Chondrocyte (in vitro differentiated cells): ENCODE results near the gene RELB. TPM values are rescaled to one million over a fixed set of nuclear protein-coding genes. Genes with fewer than 3 reads are reported as not detected.
A peak's percentile ranks its signal among the peaks of the same experiment; 100 is the strongest.

Source experiments
- DNase-seq: peaks from one replicate; pipeline ENCODE4 v3.0.0; 2021; ENCODE audit warnings: mixed read lengths, low spot score
- H3K27ac Mint-ChIP-seq: one replicate; pipeline ENCODE4 v1.8.0; 2021; ENCODE audit warnings: mild to moderate bottlenecking, moderate library complexity, mixed read lengths; ENCODE audit not compliant: unreplicated experiment
- H3K27me3 Mint-ChIP-seq: 2 replicates; pipeline ENCODE4 v1.8.0; 2021; ENCODE audit warnings: low read depth, mixed read lengths
- H3K36me3 Mint-ChIP-seq: 2 replicates; pipeline ENCODE4 v1.8.0; 2021; ENCODE audit warnings: low read depth, mixed read lengths
- H3K4me1 Mint-ChIP-seq: 2 replicates; pipeline ENCODE4 v1.8.0; 2021; ENCODE audit warnings: low read depth, mild to moderate bottlenecking, mixed read lengths
- H3K4me3 Mint-ChIP-seq: one replicate; pipeline ENCODE4 v1.8.0; 2021; ENCODE audit warnings: mild to moderate bottlenecking, moderate library complexity, mixed read lengths; ENCODE audit not compliant: unreplicated experiment
- H3K9me3 Mint-ChIP-seq: 2 replicates; pipeline ENCODE4 v1.8.0; 2021; ENCODE audit warnings: low read depth, mixed read lengths
- long read RNA-seq: library from polyadenylated mRNA; stranded (forward); transcript quantifications from one replicate; pipeline ENCODE4 v2.0.0, GENCODE V29; 2021
- total RNA-seq: library from RNA; stranded (reverse); gene quantifications from 3 replicates; pipeline ENCODE4 v1.2.1, GENCODE V29; 2021
- TF ChIP-seq, protein P1 (sequence below): fragments of 200-600 bp; sonication (generic); IDR thresholded peaks from 2 replicates; pipeline ENCODE4 v1.5.0; 2021; ENCODE audit warnings: antibody characterized with exemption, mild to moderate bottlenecking, moderate library complexity

RELB gene
- total RNA-seq = 7.4 to 11.0 TPM (median 9.8 TPM) in 3 replicates
- long read RNA-seq, transcript RELB-202 (11 exons, 2,219 nt) = major isoform, 12 of 14 reads
- long read RNA-seq, partial matches to known transcripts = 0 of 14 reads
- long read RNA-seq, other reads (novel, unspliced or antisense) = 2 of 14 reads

GRCh38 chr19:45001087-45001739, at the start of gene RELB:
RELB (plus strand) TSS chr19:45001464; CDS start chr19:45001580, 116 bp downstream.
- Mint-ChIP-seq H3K36me3 (no peaks in the 10 kb centered on the region), H3K27me3 (no peaks in the 10 kb centered on the region), H3K9me3 (no peaks in the 10 kb centered on the region), H3K4me3 (peak within 1 kb of the TSS; percentile 95), H3K4me1 (peaks cover 8% of the 10 kb centered on the region), H3K27ac (peak within 1 kb of the TSS; percentile 99)
- TF ChIP-seq, protein P1, sequence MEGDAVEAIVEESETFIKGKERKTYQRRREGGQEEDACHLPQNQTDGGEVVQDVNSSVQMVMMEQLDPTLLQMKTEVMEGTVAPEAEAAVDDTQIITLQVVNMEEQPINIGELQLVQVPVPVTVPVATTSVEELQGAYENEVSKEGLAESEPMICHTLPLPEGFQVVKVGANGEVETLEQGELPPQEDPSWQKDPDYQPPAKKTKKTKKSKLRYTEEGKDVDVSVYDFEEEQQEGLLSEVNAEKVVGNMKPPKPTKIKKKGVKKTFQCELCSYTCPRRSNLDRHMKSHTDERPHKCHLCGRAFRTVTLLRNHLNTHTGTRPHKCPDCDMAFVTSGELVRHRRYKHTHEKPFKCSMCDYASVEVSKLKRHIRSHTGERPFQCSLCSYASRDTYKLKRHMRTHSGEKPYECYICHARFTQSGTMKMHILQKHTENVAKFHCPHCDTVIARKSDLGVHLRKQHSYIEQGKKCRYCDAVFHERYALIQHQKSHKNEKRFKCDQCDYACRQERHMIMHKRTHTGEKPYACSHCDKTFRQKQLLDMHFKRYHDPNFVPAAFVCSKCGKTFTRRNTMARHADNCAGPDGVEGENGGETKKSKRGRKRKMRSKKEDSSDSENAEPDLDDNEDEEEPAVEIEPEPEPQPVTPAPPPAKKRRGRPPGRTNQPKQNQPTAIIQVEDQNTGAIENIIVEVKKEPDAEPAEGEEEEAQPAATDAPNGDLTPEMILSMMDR = no peak
- DNase-seq = no peak

GRCh38 chr19:44954278-44954648, 47.0 kb upstream of the RELB start:
- peak overlapping the region; percentile 99 for H3K27ac Mint-ChIP-seq
- DNase-seq = no peak
- peak overlapping the region; percentile 97 for H3K4me3 Mint-ChIP-seq
- TF ChIP-seq, protein P1 = no peak
- H3K27me3 Mint-ChIP-seq = no peaks in the 10 kb centered on the region
- no peaks in the 10 kb centered on the region for H3K9me3 Mint-ChIP-seq
- H3K36me3 Mint-ChIP-seq = no peaks in the 10 kb centered on the region
- peaks cover 41% of the 10 kb centered on the region for H3K4me1 Mint-ChIP-seq

GRCh38 chr19:44954649-44955504, 46.4 kb upstream of the RELB start, which contains the start of gene CLPTM1:
CLPTM1 (plus strand) TSS chr19:44955380; CDS start chr19:44955396, 16 bp downstream.
- peak; percentile 98 for DNase-seq
- Mint-ChIP-seq H3K36me3 (no peaks in the 10 kb centered on the region), H3K4me1 (peaks cover 44% of the 10 kb centered on the region), H3K27me3 (no peaks in the 10 kb centered on the region), H3K9me3 (no peaks in the 10 kb centered on the region), H3K4me3 (peak within 1 kb of the TSS; percentile 97), H3K27ac (peak within 1 kb of the TSS; percentile 99)
- TF ChIP-seq, protein P1 = peak; percentile 10

- Mint-ChIP-seq H3K36me3 (no peaks in the 10 kb centered on the region), H3K4me1 (peaks cover 44% of the 10 kb centered on the region), H3K27ac (peak overlapping the region; percentile 59), H3K4me3 (peak overlapping the region; percentile 97), H3K27me3 (no peaks in the 10 kb centered on the region), H3K9me3 (no peaks in the 10 kb centered on the region)
- TF ChIP-seq, protein P1 = peak; percentile 2
- no peak for DNase-seq
Measured at GRCh38 chr19:44955505-44956439, 45.5 kb upstream of the RELB start.
